Activated CD4-positive, CD25-positive, alpha-beta regulatory T cell treated with anti-CD3 and anti-CD28 coated beads, Interleukin-2, amount 50 U/mL, for 24 hours (primary cell): ENCODE measurements around the gene THSD7B.

Experiments used
- ATAC-seq, 2 donors: fragments of 150-1000 bp; cut with Tn5 transposase; one replicate each; pipeline ENCODE4 v1.10.0; 2021; ENCODE audit warnings: mild to moderate bottlenecking in 1 of 2, moderate library complexity in 1 of 2

Gene THSD7B

DNA sequence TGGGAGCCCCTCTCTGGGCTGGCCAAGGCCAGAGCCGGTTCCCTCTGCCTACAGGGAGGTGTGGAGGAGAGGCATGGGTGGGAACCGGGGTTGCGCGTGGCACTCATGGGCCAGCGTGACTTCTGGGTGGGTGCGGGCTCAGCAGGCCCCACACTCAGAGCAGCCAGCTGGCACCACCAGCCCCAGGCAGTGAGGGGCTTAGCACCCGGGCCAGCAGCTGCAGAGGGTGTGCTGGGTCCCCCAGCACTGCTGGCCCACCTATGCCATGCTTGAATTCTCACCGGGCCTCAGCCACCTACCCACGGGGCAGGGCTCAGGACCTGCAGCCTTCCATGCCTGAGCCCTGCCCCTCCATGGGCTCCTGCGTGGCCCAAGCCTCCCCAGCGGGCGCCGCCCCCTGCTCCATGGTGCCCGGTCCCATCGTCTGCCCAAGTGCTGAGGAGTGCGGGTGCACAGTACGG lies 950.4 kb downstream of the THSD7B start:
- ATAC-seq = no peak

DNA sequence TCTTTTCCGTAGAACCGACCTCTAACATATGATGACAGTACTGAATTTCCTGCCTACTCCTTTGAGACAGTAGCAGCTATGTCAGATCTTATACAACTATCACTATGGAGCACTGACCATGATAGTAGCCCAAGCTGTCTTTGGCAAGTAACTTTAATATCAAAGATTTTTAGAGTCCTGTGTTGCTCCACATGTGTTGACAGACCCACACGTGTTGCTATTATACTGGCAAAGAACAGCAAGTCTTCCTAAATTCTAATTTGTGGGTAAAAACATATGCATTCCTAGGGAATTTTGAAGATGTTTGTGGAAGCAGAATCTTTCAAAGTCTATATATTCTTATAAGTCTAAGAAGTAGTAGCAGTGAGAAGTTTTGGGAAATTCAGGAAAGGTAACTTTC lies 953.4 kb downstream of the THSD7B start:
- ATAC-seq = no peak

DNA sequence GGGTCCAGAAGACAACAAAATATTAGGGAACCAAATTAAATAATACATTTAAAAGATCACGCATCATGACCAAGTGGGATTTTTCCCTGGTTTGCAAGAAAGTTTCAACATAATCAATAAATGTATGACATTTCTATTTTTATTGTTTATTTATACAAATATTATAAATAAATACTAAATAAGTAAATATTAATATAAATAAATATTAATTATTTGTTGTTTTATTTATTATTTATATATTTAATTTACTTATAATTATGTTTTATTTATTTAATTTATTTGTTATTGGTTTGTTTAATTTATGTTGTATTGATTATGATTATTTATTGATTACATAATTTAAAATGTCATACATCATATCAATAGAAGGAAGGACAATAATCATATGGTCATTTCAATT lies 956.4 kb downstream of the THSD7B start:
- ATAC-seq = no peak

DNA sequence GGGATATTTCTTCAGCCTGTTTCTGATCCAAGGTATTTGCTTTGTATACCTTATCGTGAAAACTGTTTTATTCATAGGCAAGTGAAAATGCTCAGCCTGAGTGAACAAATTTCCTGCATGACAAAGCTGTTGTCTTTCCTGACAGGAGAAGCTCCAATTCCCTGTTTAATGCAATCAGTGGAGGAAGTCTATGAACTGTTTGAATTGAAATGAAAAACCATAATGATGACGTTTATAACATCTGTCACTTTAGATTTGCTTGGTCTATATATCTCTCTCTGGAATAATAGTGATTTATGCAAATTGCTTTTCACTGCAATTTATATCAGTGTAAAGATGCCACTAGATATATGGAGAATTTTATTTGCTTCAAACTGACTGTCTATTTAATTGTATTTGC lies 959.6 kb downstream of the THSD7B start:
- ATAC-seq = no peak
